H1 (cell line): ENCODE data around the gene AOAH. TPM values are rescaled to one million over a fixed set of nuclear protein-coding genes. Genes with fewer than 3 reads are reported as not detected.

ENCODE experiments used
- CTCF ChIA-PET: fragments of 300-600 bp; sonication (Branson Sonifier 250); formaldehyde crosslinking; loops from one replicate; lab custom pipeline; 2021; ENCODE audit not compliant: partially characterized antibody; lab: Charles Lee
- POLR2A ChIA-PET: fragments of 300-600 bp; sonication (Branson Sonifier 250); formaldehyde crosslinking; loops from one replicate; lab custom pipeline; 2021; ENCODE audit warnings: inconsistent platforms; ENCODE audit not compliant: partially characterized antibody; lab: Charles Lee
- DNase-seq, 2 experiments: peaks; one replicate each; pipeline versions ENCODE4 v3.0.0 to v3.0.0-alpha.2; 2010 to 2022; ENCODE audit warnings: low spot score in 2 of 2, low read depth in 1 of 2, mixed read lengths in 1 of 2
- FAIRE-seq: peaks from 2 replicates; lab custom pipeline; 2011; peaks lifted over from hg19 to GRCh38; lab: Jason Lieb, UNC
- H2AFZ ChIP-seq: 2 replicates; pipeline ENCODE4 v1.8.1; 2012; ENCODE audit warnings: low read length, inconsistent platforms
- H2AK5ac ChIP-seq: 2 replicates; pipeline ENCODE4 v1.6.1; 2013; ENCODE audit warnings: low read depth, low read length
- H2BK120ac ChIP-seq: replicated peaks from 2 replicates; pipeline ENCODE3; 2013; ENCODE audit warnings: low read depth, low read length, inconsistent platforms
- H2BK12ac ChIP-seq: 2 replicates; pipeline ENCODE4 v1.6.1; 2013; ENCODE audit warnings: low read depth, low read length
- H2BK15ac ChIP-seq: 2 replicates; pipeline ENCODE4 v1.6.1; 2013; ENCODE audit warnings: low read length
- H2BK20ac ChIP-seq: 2 replicates; pipeline ENCODE4 v1.6.1; 2013; ENCODE audit warnings: low read length
- H2BK5ac ChIP-seq: 2 replicates; pipeline ENCODE4 v1.6.1; 2013; ENCODE audit warnings: low read depth, low read length
- H3K14ac ChIP-seq: 2 replicates; pipeline ENCODE4 v1.6.1; 2013; ENCODE audit warnings: inconsistent platforms; ENCODE audit not compliant: insufficient read length
- H3K18ac ChIP-seq: 2 replicates; pipeline ENCODE4 v1.6.1; 2013; ENCODE audit warnings: low read length; ENCODE audit errors: extremely low read depth
- H3K23ac ChIP-seq: 2 replicates; pipeline ENCODE4 v1.6.1; 2013; ENCODE audit warnings: inconsistent platforms; ENCODE audit not compliant: insufficient read length
- H3K23me2 ChIP-seq: 2 replicates; pipeline ENCODE4 v1.6.1; 2013; ENCODE audit warnings: low read depth, low read length
- H3K27ac ChIP-seq: 2 replicates; pipeline ENCODE4 v1.6.1; 2011; ENCODE audit warnings: low read depth, low read length, inconsistent platforms
- H3K27me3 ChIP-seq, 4 experiments: replicated peaks in 1 of 4; 1 replicate in 1 of 4; 2 replicates in 3 of 4; pipeline versions ENCODE4 v1.6.1 to v1.8.1; 2011 to 2013; ENCODE audit warnings: low read length in 3 of 4, mild to moderate bottlenecking in 3 of 4, inconsistent platforms in 2 of 4, mixed read lengths in 2 of 4, moderate library complexity in 1 of 4; ENCODE audit not compliant: control insufficient read depth in 3 of 4, insufficient read depth in 3 of 4; ENCODE audit errors: extremely low read depth in 1 of 4
- H3K36me3 ChIP-seq, 4 experiments: 2 replicates each; pipeline versions ENCODE4 v1.6.1 to v1.8.1; 2011 to 2013; ENCODE audit warnings: mild to moderate bottlenecking in 4 of 4, low read length in 3 of 4, moderate library complexity in 2 of 4, control low read depth in 1 of 4, inconsistent platforms in 1 of 4; ENCODE audit not compliant: insufficient read depth in 4 of 4, control insufficient read depth in 2 of 4
- H3K4ac ChIP-seq: replicated peaks from 2 replicates; pipeline ENCODE3; 2013; ENCODE audit warnings: low read length, low read depth, mixed read lengths, inconsistent platforms; ENCODE audit not compliant: insufficient read length
- H3K4me1 ChIP-seq, 4 experiments: replicated peaks in 1 of 4; 1 replicate in 1 of 4; 2 replicates in 3 of 4; pipeline versions ENCODE4 v1.6.1 to v1.8.1; 2011 to 2013; ENCODE audit warnings: low read length in 3 of 4, inconsistent platforms in 2 of 4, mixed read lengths in 1 of 4; ENCODE audit not compliant: insufficient read depth in 4 of 4, control insufficient read depth in 3 of 4
- H3K4me2 ChIP-seq, 2 experiments: 2 replicates each; pipeline versions ENCODE4 v1.6.1 to v1.8.1; 2011 to 2013; ENCODE audit warnings: low read depth in 2 of 2, low read length in 2 of 2, control low read depth in 1 of 2, inconsistent platforms in 1 of 2, mild to moderate bottlenecking in 1 of 2; ENCODE audit not compliant: insufficient read depth in 1 of 2
- H3K4me3 ChIP-seq, 4 experiments: fragments of 200-600, 300-600 bp in 1 of 4; sonication (generic), shearing (Covaris generic), sonication (Bioruptor Twin) in 1 of 4; 2 replicates each; pipeline versions ENCODE4 v1.5.1 to v1.8.1; 2011 to 2016; ENCODE audit warnings: low read length in 4 of 4, low read depth in 3 of 4, control low read depth in 2 of 4, inconsistent platforms in 2 of 4, mild to moderate bottlenecking in 2 of 4, mixed read lengths in 1 of 4, moderate library complexity in 1 of 4; ENCODE audit not compliant: insufficient read depth in 2 of 4; ENCODE audit errors: extremely low read depth in 1 of 4
- H3K56ac ChIP-seq: replicated peaks from 2 replicates; pipeline ENCODE3; 2013; ENCODE audit warnings: low read depth, mild to moderate bottlenecking, mixed read lengths, low read length, inconsistent platforms; ENCODE audit not compliant: insufficient read length
- H3K79me1 ChIP-seq: 2 replicates; pipeline ENCODE4 v1.6.1; 2013; ENCODE audit warnings: low read depth, low read length, control low read depth
- H3K79me2 ChIP-seq, 2 experiments: 2 replicates each; pipeline versions ENCODE4 v1.6.1 to v1.8.1; 2012 to 2013; ENCODE audit warnings: low read length in 2 of 2, mild to moderate bottlenecking in 2 of 2, inconsistent platforms in 1 of 2; ENCODE audit not compliant: insufficient read depth in 2 of 2, control insufficient read depth in 1 of 2
- H3K9ac ChIP-seq, 4 experiments: replicated peaks in 1 of 4; 1 replicate in 1 of 4; 2 replicates in 3 of 4; pipeline versions ENCODE4 v1.6.1 to v1.8.1; 2011 to 2013; ENCODE audit warnings: low read depth in 3 of 4, low read length in 3 of 4, control low read depth in 2 of 4, mild to moderate bottlenecking in 2 of 4, moderate library complexity in 2 of 4, inconsistent platforms in 1 of 4; ENCODE audit errors: extremely low read depth in 1 of 4
- H3K9me3 ChIP-seq, 2 experiments: 2 replicates each; pipeline versions ENCODE4 v1.6.1 to v1.8.1; 2012 to 2013; ENCODE audit warnings: mild to moderate bottlenecking in 2 of 2, moderate library complexity in 2 of 2, control low read depth in 1 of 2, inconsistent platforms in 1 of 2, low read depth in 1 of 2, low read length in 1 of 2, mixed read lengths in 1 of 2; ENCODE audit not compliant: insufficient read depth in 2 of 2
- H4K20me1 ChIP-seq, 2 experiments: replicated peaks in 1 of 2; 2 replicates each; pipeline versions ENCODE3 to v1.8.1; 2011 to 2013; ENCODE audit warnings: inconsistent platforms in 2 of 2, low read length in 2 of 2, mild to moderate bottlenecking in 1 of 2; ENCODE audit not compliant: insufficient read depth in 2 of 2, control insufficient read depth in 1 of 2
- H4K5ac ChIP-seq: 2 replicates; pipeline ENCODE4 v1.6.1; 2013; ENCODE audit warnings: low read length, low read depth, mixed read lengths, inconsistent platforms; ENCODE audit not compliant: insufficient read length
- H4K8ac ChIP-seq: 2 replicates; pipeline ENCODE4 v1.8.0; 2013; ENCODE audit warnings: mild to moderate bottlenecking, moderate library complexity, low read length, inconsistent platforms; ENCODE audit not compliant: insufficient read depth; ENCODE audit errors: extremely low read depth
- H4K91ac ChIP-seq: replicated peaks from 2 replicates; pipeline ENCODE3; 2013; ENCODE audit warnings: low read length, mixed read lengths, inconsistent platforms; ENCODE audit not compliant: insufficient read length
- NANOG ChIP-seq: IDR thresholded peaks from 2 replicates; pipeline ENCODE4 v1.6.1; 2011; ENCODE audit warnings: low read length, low read depth, mild to moderate bottlenecking, inconsistent platforms; ENCODE audit not compliant: insufficient read depth, poor library complexity, severe bottlenecking
- POLR2A ChIP-seq, 2 experiments: IDR thresholded peaks; 1 replicate in 1 of 2; 2 replicates in 1 of 2; pipeline ENCODE4 v1.6.1; 2011; ENCODE audit warnings: low read depth in 2 of 2, low read length in 2 of 2, mild to moderate bottlenecking in 2 of 2; ENCODE audit errors: control extremely low read depth in 1 of 2
- WGBS, 2 experiments: shearing (Covaris generic) in 1 of 2; methylation state at CpG; one replicate each; pipeline versions ENCODE4 v1.1.6 to v1.1.7; 2013 to 2015; ENCODE audit warnings: low lambda C conversion rate in 2 of 2, mixed read lengths in 2 of 2, inconsistent platforms in 1 of 2, low coverage in 1 of 2, missing lambda C conversion rate in 1 of 2; ENCODE audit not compliant: insufficient replicate concordance in 2 of 2, insufficient coverage in 1 of 2, insufficient read length in 1 of 2; ENCODE audit errors: extremely low coverage in 1 of 2, missing lambda C conversion rate in 1 of 2; 5-methylcytosine and 5-hydroxymethylcytosine counted together
- polyA plus RNA-seq, 7 experiments: library from polyadenylated mRNA; depleted of rRNA in 3 of 7; stranded (reverse) in 5 of 7; unstranded in 2 of 7; fragments of >200 nt in 5 of 7; fragments of 200-250 nt in 2 of 7; gene quantifications; 1 replicate in 5 of 7; 2 replicates in 1 of 7; 4 replicates in 1 of 7; pipeline versions ENCODE4 v1.2.1 to v1.2.3, GENCODE V29; 2011 to 2013; ENCODE audit warnings: missing spikeins in 2 of 7, mixed read lengths in 2 of 7
- total RNA-seq: library from RNA; stranded (reverse); fragmentation: NEBNext Ultra II Directional; extraction: Animal tissue kit (Norgen Biotek cat#: 25700); gene quantifications from 2 replicates; pipeline ENCODE4 v1.2.1, GENCODE V29; 2021

AOAH gene
- total and polyA plus RNA-seq, 2 of the 8 experiments (the other 6 are each of a cell fraction or from before 2014, with no cell fraction given), result 0.08 TPM; not detected in 1

DNA sequence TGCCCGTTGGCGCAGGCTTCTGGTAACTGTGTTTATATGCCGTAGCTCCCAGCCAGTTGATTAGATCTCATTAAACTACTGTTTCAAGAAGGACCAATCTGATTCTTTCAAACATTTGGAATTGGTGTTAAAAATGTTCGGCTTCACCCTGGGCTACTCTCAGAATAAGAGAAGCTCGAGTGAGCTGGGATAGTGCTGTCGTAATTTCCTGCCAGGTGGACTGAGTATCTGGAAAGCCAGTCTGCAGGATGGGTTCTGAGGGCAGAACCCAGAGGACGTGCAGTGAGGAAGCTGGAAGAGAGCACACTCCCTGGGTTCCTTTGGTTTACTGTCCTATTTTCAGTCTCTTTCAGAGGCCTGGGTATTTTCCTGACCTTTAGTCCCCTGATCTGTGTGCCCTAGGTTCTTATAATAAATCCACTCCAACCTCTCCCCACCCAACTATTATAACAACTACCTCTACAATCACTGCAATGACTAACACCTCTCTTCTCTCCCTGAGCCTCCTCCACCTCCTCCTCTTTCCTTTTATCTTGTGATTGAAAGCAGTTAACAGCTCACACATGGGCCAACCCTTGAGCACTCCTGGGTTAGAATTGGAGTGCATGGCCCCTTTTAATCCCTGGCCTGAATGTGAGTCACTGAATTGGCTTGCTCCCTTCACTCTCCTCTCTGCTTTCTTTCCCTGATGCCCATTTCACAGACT, 63.0 kb downstream of the AOAH start:
- H3K23me2 ChIP-seq, result no peaks in the 10 kb centered on the region
- no peak for DNase-seq
- H4K20me1 ChIP-seq, result no peaks in the 10 kb centered on the region
- H2AFZ ChIP-seq, result peak overlapping the region; percentile 48
- H3K4ac ChIP-seq, result no peak overlapping the region
- CTCF ChIA-PET, result interaction anchor here (1.2 to 2.5 kb wide), 4 partner anchors 9 to 188 kb away, joined by 3 to 9 read pairs (median 4); no protein-coding TSS in a partner anchor
- no peaks in the 10 kb centered on the region for H3K79me2 ChIP-seq
- H4K8ac ChIP-seq, result no peak overlapping the region
- H3K4me3 ChIP-seq, result no peak overlapping the region
- peak overlapping the region; percentile 95 for H2BK12ac ChIP-seq
- no peak overlapping the region for H3K56ac ChIP-seq
- TF ChIP-seq POLR2A (IDR thresholded peaks at IDR 0.05; ENCODE audit: control extremely low read depth in 1 of 2, low read depth in 2 of 2, low read length in 2 of 2), result no peak
- TF ChIP-seq NANOG, result peak; percentile 36
- TF ChIP-seq, all 59 proteins: peak for 1
- H2BK15ac ChIP-seq, result no peak overlapping the region
- H3K36me3 ChIP-seq, result no peaks in the 10 kb centered on the region
- POLR2A ChIA-PET, result interaction anchor here (1.2 to 1.3 kb wide), 2 partner anchors 10 to 11 kb away, joined by 3 read pairs; no protein-coding TSS in a partner anchor
- no peak overlapping the region for H4K91ac ChIP-seq
- H2BK20ac ChIP-seq, result peak overlapping the region; percentile 57
- FAIRE-seq, result peak; percentile 50
- no peaks in the 10 kb centered on the region; a peak in 1 of 7 replicates for H3K27me3 ChIP-seq
- 0 out of 2 replicates have a peak overlapping the region, but pooled peaks have one; percentile 75 for H2BK5ac ChIP-seq
- H3K4me2 ChIP-seq, result no peak overlapping the region; a peak in 1 of 4 replicates
- H3K27ac ChIP-seq, result no peak overlapping the region
- H2BK120ac ChIP-seq, result peak overlapping the region; percentile 49
- peak overlapping the region; percentile 86 for H3K18ac ChIP-seq
- H4K5ac ChIP-seq, result no peak overlapping the region
- no peak overlapping the region for H2AK5ac ChIP-seq
- 80% methylated on average over 7 of the region's 7 CpGs; no CpG with 5 or more reads in 1 of the 2 experiments for whole genome bisulfite sequencing, 2 experiments
- no peak overlapping the region for H3K23ac ChIP-seq
- peaks cover 5 to 25% (median 20%) of the 10 kb centered on the region in 4 experiments; a peak in 6 of 7 replicates for H3K4me1 ChIP-seq
- no peak overlapping the region for H3K14ac ChIP-seq
- no peak overlapping the region for H3K9ac ChIP-seq
- H3K79me1 ChIP-seq, result no peaks in the 10 kb centered on the region
- H3K9me3 ChIP-seq, result no peaks in the 10 kb centered on the region
